ENCODE measurements around the gene NHLRC2. TPM values are rescaled to one million over a fixed set of nuclear protein-coding genes. Genes with fewer than 3 reads are reported as not detected.

The NHLRC2 gene
- polyA plus RNA-seq, 3 donors = 2.8 to 6.9 (median 5.3) TPM

- TF ChIP-seq CTCF (IDR thresholded peaks at IDR 0.05) = no peak
Measured at GRCh38 chr10:113890769-113891168, 36.3 kb downstream of the NHLRC2 start.

GRCh38 chr10:113891476-113891875 lies 37.0 kb downstream of the NHLRC2 start:
- no peak for DNase-seq
- H3K79me2 ChIP-seq (ENCODE audit: insufficient read depth, low read length) = peaks cover 3% of the 10 kb centered on the region
- H3K9ac ChIP-seq (ENCODE audit: insufficient read depth, low read length, poor library complexity, severe bottlenecking) = no peak overlapping the region
- Mint-ChIP-seq H3K4me1 (peaks cover 3% of the 10 kb centered on the region), H3K4me3 (no peak overlapping the region), H3K9me3 (peaks cover 0 to 2% (median 0%) of the 10 kb centered on the region in 7 donors), H3K36me3 (peaks cover 45 to 57% of the 10 kb centered on the region in 2 donors), H3K27me3 (ENCODE audit: low read depth in 3 of 3) (no peaks in the 10 kb centered on the region), H3K27ac (peak overlapping the region in 1 of 7 donors; percentile 13)
- TF ChIP-seq CTCF (IDR thresholded peaks at IDR 0.05) = no peak
- H3K9me3 ChIP-seq (replicated peaks in 1 of 2; ENCODE audit: control insufficient read depth in 1 of 2, insufficient read depth in 1 of 2, low read length in 2 of 2) = no peaks in the 10 kb centered on the region
- peaks cover 22 to 69% of the 10 kb centered on the region in 2 donors for H3K36me3 ChIP-seq (replicated peaks in 1 of 2; ENCODE audit: control insufficient read depth in 1 of 2, insufficient read depth in 2 of 2, low read length in 2 of 2)
- H4K20me1 ChIP-seq (ENCODE audit: insufficient read depth, low read length) = peaks cover 5% of the 10 kb centered on the region
- no peak overlapping the region for H3K4me2 ChIP-seq (replicated peaks; ENCODE audit: extremely low read depth, low read length, poor library complexity, severe bottlenecking)
- intact Hi-C loops (cut with micrococcal nuclease) = no loop called here
- no peak overlapping the region for H3K4me3 ChIP-seq (replicated peaks in 1 of 3; ENCODE audit: low read depth in 2 of 3, low read length in 3 of 3)
- H3K27ac ChIP-seq (ENCODE audit: low read depth in 1 of 2, low read length in 2 of 2) = no peak overlapping the region
- H3K27me3 ChIP-seq (ENCODE audit: control insufficient read depth in 2 of 2, insufficient read depth in 2 of 2, low read length in 2 of 2) = no peaks in the 10 kb centered on the region
- H2AFZ ChIP-seq (ENCODE audit: insufficient read depth, low read depth, low read length, poor library complexity, severe bottlenecking) = no peak overlapping the region
- H3K4me1 ChIP-seq (ENCODE audit: control insufficient read depth in 1 of 2, insufficient read depth in 2 of 2, low read length in 2 of 2) = no peaks in the 10 kb centered on the region
- no CpG with 5 or more reads among the region's 3 CpGs for WGBS (ENCODE audit: insufficient coverage)

More at GRCh38 chr10:113890769-113891168, 36.3 kb downstream of the NHLRC2 start:
- Histone ChIP-seq H2AFZ (ENCODE audit: insufficient read depth, low read depth, low read length, poor library complexity, severe bottlenecking) (no peak overlapping the region), H3K27ac (ENCODE audit: low read depth in 1 of 2, low read length in 2 of 2) (no peak overlapping the region), H3K4me1 (ENCODE audit: control insufficient read depth in 1 of 2, insufficient read depth in 2 of 2, low read length in 2 of 2) (no peaks in the 10 kb centered on the region), H3K4me2 (replicated peaks; ENCODE audit: extremely low read depth, low read length, poor library complexity, severe bottlenecking) (no peak overlapping the region), H4K20me1 (ENCODE audit: insufficient read depth, low read length) (peaks cover 5% of the 10 kb centered on the region), H3K4me3 (replicated peaks in 1 of 3; ENCODE audit: low read depth in 2 of 3, low read length in 3 of 3) (no peak overlapping the region), H3K79me2 (ENCODE audit: insufficient read depth, low read length) (peaks cover 3% of the 10 kb centered on the region), H3K27me3 (ENCODE audit: control insufficient read depth in 2 of 2, insufficient read depth in 2 of 2, low read length in 2 of 2) (no peaks in the 10 kb centered on the region), H3K9ac (ENCODE audit: insufficient read depth, low read length, poor library complexity, severe bottlenecking) (no peak overlapping the region), H3K36me3 (replicated peaks in 1 of 2; ENCODE audit: control insufficient read depth in 1 of 2, insufficient read depth in 2 of 2, low read length in 2 of 2) (peaks cover 25 to 76% of the 10 kb centered on the region in 2 donors), H3K9me3 (replicated peaks in 1 of 2; ENCODE audit: control insufficient read depth in 1 of 2, insufficient read depth in 1 of 2, low read length in 2 of 2) (no peaks in the 10 kb centered on the region)
- Mint-ChIP-seq H3K9me3 (peaks cover 0 to 2% (median 0%) of the 10 kb centered on the region in 7 donors), H3K27ac (peak overlapping the region in 1 of 7 donors; percentile 77), H3K27me3 (ENCODE audit: low read depth in 3 of 3) (no peaks in the 10 kb centered on the region), H3K4me1 (peaks cover 3% of the 10 kb centered on the region), H3K4me3 (no peak overlapping the region), H3K36me3 (peaks cover 50 to 63% of the 10 kb centered on the region in 2 donors)
- DNase-seq = no peak
- intact Hi-C loops (cut with micrococcal nuclease) = no loop called here
- WGBS (ENCODE audit: insufficient coverage) = no CpG with 5 or more reads among the region's 4 CpGs

Measured in CD14-positive monocyte (primary cell).